Activated CD8-positive, alpha-beta memory T cell treated with anti-CD3 and anti-CD28 coated beads, Interleukin-2, amount 50 U/mL, for 24 hours (primary cell): ENCODE measurements around the gene MLYCD.
A peak's percentile ranks its signal among the peaks of the same experiment; 100 is the strongest.
"Not testable (repeated sequence)": the region's sequence is repeated elsewhere in the genome, so short reads cannot be mapped to it uniquely, and the experiment has no call there.

Experiments
- DNase-seq: peaks from one replicate; pipeline ENCODE4 v3.0.0-alpha.2; 2020; ENCODE audit errors: extremely low read depth

Gene MLYCD

GRCh38 chr16:83939266-83939855 is 40.4 kb downstream of the MLYCD start:
- no peak for DNase-seq

DNA sequence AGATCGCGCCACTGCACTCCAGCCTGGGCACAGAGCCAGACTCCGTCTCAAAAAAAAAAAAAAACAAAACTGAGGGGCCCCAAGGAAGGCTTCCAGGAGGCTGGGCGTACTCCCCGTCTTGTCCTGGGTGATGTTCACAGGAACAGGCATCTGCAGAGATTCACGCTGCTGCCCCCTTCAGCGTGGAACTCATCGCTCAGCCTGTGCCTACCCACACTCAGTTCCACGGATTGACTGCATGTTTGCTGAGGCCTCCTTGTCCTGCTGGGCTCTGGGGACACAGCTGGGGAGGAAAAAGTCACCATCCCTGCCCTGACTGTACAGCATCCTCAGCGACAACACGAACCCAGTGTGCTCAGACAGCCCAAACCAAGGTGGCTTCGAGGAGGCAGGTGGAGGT is 41.2 kb downstream of the MLYCD start:
- DNase-seq: no peak

GRCh38 chr16:83940630-83941378 is 41.9 kb downstream of the MLYCD start:
- DNase-seq: no peak

GRCh38 chr16:83941546-83941945 is 42.6 kb downstream of the MLYCD start:
- not testable (repeated sequence) for DNase-seq

DNA sequence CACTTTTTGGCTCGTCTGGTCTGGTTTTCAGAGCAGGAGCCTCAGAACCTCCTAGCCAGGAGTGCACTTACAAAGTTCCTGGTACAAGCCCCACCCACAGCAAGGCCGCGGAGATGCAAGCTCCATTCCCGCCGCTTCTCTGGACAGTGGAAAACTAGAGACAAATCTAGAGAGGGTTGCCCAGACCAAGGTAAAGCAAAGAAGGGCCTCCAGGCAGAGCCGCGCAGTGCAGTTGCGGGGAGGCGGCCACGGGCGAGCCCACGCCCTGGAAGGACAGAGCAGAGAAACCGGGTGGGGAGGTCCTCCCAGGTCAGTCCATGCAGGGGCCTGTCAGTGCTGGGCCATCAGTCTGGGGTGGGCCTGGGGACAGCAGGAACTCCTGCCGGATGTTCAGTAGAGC is 43.2 kb downstream of the MLYCD start:
- DNase-seq: no peak

GRCh38 chr16:83942815-83943515 is 44.0 kb downstream of the MLYCD start:
- DNase-seq: no peak

- DNase-seq: no peak
Observed at GRCh38 chr16:83943516-83944050, 44.7 kb downstream of the MLYCD start.

GRCh38 chr16:83945587-83945986 is 46.7 kb downstream of the MLYCD start:
- DNase-seq: no peak

DNA sequence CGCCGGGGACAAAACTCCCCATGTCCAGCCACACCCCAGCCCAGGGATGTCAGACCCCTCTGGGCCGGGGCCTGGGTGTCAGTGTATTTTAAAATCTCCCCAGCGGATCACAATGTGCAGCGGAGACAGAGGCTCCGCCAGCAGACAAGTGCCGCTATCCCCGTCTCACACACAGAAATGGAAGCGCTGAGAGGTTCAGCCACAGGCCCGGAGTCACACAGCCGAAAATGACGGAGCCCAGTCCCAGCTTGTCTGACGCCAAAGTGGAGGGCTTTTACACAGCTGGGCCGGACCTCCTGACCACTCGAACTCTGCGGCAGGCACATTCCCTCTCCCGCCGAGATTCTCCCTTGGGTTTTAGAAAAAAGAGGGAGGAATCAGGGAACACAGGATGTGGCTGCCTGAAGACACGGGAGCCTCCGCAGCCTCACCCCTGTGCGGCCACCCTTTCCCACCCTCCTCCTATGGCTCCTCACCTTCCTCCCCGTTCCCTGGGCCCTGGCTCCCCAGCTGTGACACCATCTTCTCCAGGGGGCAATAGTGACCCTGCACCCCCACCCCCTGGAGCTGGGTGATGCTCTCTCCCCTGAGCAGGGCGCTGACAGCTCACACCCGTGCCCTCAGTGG is 47.4 kb downstream of the MLYCD start:
- DNase-seq: no peak

GRCh38 chr16:83946781-83947566 is 48.1 kb downstream of the MLYCD start:
- DNase-seq: no peak

GRCh38 chr16:83947642-83948234 is 48.8 kb downstream of the MLYCD start:
- no peak for DNase-seq

DNA sequence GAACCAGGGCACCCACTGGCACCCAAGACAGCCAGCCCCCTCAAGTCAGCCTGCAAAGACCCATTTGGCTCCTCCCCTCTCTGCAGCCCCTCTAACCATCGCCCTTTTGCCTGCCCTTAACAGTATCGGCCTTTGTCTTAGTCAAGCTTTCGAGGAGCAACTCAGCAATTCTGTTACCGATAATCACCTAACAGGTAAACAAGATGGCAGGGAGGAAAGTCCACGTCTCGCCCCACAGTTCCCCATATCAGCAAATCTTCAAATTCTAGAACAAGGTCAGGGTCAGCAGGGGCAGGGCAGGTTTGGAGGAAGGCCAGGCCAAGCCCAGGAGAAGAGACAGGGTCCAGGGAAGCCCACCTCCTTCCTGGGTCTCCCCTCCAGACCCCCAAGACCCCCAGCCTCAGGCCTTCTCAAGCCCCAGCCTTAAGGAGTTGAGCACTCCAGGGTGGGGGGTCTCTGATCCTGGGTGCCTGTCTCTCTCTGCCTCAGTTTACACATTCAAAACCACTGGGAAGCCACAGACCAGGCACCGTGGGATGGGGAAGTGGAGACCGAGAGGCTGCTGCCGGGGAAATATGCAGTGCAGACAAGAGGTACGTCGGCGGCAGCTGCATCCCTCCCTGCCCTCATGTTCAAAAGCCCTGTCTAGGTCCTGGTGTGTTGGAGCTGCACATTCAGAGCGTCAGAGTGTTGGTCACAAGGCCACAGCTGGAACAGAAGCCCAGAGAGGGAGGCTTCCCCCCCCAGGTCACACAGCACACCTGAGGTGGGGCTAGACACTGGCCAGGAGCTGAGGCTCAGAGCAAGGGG is 50.2 kb downstream of the MLYCD start:
- no peak for DNase-seq

GRCh38 chr16:83949724-83950001 is 50.7 kb downstream of the MLYCD start:
- DNase-seq: no peak

- DNase-seq: not testable (repeated sequence)
Observed at GRCh38 chr16:83950862-83951399, 52.0 kb downstream of the MLYCD start.

DNA sequence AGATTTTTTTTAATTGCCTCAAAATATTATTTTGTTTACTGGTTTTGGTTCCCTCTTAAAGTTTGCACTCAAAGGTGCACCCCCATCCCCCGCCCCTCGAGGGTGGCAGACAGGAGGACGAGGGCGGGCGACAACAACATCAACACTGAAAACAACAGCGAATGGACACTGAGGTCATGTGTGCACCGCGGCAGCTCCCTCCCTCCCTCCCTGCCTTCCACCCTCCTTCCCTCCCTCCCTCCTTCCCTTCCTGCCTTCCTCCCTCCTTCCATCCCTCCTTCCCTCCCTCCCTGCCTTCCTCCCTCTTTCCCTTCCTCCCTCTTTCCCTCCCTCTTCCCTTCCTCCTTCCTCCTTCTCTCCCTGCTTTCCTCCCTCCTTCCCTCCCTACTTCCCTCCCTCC is 52.6 kb downstream of the MLYCD start:
- no peak for DNase-seq

GRCh38 chr16:83952587-83952939 is 53.6 kb downstream of the MLYCD start:
- no peak for DNase-seq

DNA sequence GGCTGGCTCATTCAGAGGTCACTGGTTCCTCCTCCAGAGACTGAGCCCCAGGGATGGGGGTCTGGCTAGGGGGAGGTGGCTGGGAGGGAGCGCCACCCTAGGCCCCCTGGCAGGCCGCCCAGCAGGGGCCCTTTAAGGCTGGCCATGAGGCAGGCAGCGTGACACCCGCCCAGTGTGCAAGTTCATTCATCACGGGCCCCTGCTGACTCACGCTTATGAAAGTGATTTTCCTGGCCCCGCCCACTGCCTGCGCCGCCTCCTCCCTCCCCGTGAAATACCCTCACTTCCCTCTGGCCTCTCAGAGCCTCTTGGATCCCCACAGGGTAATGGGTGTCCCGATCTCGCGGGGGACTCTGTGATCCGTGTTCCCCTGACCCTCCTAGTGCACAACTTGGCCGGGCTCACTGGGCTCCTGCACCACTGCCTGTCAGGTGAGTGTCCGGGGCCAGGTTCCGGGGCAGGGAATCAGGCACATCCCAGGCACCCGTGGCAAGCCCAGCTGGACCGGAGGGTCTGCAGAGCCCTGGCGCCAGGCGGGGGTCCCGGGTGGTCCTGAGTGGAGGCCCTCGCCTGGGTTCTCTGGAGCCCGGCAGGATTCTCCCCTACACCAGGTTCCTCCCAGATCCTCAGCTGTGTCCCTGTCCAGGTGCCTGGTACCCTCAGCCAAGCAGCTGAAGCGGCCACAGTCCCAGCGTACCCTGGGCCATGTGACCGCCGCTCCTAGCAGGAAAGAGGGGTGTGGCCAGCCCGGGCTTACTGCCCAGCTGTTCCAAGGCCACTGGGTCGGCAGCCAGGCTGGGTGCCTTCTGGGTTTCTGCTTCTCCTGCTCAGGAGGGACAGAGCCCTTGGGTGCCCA is 54.3 kb downstream of the MLYCD start, which contains the start of gene OSGIN1:
TSS of gene OSGIN1 (plus strand) at position 301 of the 856 bp plus-strand sequence. CDS start 4,432 bp downstream, outside the sequence.
- peak; percentile 67 for DNase-seq

DNA sequence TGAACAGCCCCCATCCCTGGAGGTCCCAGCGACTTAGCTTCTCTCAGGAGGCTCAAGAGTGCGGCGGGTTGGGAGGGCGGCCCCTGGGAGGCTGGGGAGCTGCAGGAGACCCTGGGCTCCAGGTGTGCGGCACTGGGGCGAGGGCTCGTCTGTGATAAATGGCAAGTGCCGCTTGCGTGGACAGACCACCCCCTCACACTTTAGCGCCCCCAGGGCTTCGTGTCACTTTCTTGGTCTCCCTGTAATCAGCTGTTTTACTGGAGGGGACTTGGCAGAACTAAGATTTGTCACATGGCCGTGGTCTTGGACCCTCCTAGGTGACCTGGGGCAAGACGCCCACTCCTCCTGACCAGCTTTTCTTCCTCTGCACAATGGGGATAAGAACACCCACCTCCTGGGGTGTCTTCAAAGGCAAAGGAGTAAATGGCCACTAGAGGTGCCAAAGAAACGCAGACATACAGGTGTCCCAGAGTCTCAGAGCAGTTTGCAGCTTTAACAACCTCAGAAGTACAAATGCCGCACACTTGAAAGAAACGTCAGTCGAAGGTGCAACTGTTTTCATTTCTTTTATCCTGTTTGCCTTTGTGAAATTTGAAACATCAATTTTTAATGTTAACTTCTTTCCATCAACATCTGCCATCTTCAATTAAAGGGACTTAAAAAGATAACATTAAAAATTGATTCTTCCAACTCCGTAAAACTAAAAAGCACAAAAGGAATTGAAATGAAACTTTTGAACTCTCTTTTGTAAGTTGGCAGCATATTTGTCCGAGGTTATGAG is 55.1 kb downstream of the MLYCD start:
- no peak for DNase-seq
